Type B pancreatic cell (in vitro differentiated cells): ENCODE measurements around the gene CERS6. TPM values are rescaled to one million over a fixed set of nuclear protein-coding genes. Genes with fewer than 3 reads are reported as not detected.

Experiments
- DNase-seq: peaks from one replicate; pipeline ENCODE4 v3.0.0; 2021; ENCODE audit warnings: mixed read lengths; ENCODE audit not compliant: unreplicated experiment; ENCODE audit errors: extremely low spot score
- H3K27ac Mint-ChIP-seq: 2 replicates; pipeline ENCODE4 v1.8.0; 2021; ENCODE audit warnings: mild to moderate bottlenecking, mixed read lengths
- H3K27me3 Mint-ChIP-seq: 2 replicates; pipeline ENCODE4 v1.8.0; 2021; ENCODE audit warnings: mixed read lengths
- H3K36me3 Mint-ChIP-seq: 2 replicates; pipeline ENCODE4 v1.8.0; 2021; ENCODE audit warnings: mixed read lengths
- H3K4me1 Mint-ChIP-seq: one replicate; pipeline ENCODE4 v1.8.0; 2021; ENCODE audit warnings: mixed read lengths; ENCODE audit not compliant: unreplicated experiment
- H3K4me3 Mint-ChIP-seq: 2 replicates; pipeline ENCODE4 v1.8.0; 2021; ENCODE audit warnings: mild to moderate bottlenecking, mixed read lengths
- H3K9me3 Mint-ChIP-seq: 2 replicates; pipeline ENCODE4 v1.8.0; 2021; ENCODE audit warnings: mixed read lengths
- total RNA-seq: library from RNA; stranded (reverse); gene quantifications from 2 replicates; pipeline ENCODE4 v1.2.1, GENCODE V29; 2021; ENCODE audit warnings: low replicate concordance
- TF ChIP-seq, protein P1 (sequence below): fragments of 200-600 bp; sonication (generic); conservative IDR thresholded peaks from 2 replicates; pipeline ENCODE4 v1.5.0; 2021; ENCODE audit warnings: antibody characterized with exemption, mild to moderate bottlenecking

The CERS6 gene
- total RNA-seq, 1 donor from 2014 or later = 43.0 TPM

DNA sequence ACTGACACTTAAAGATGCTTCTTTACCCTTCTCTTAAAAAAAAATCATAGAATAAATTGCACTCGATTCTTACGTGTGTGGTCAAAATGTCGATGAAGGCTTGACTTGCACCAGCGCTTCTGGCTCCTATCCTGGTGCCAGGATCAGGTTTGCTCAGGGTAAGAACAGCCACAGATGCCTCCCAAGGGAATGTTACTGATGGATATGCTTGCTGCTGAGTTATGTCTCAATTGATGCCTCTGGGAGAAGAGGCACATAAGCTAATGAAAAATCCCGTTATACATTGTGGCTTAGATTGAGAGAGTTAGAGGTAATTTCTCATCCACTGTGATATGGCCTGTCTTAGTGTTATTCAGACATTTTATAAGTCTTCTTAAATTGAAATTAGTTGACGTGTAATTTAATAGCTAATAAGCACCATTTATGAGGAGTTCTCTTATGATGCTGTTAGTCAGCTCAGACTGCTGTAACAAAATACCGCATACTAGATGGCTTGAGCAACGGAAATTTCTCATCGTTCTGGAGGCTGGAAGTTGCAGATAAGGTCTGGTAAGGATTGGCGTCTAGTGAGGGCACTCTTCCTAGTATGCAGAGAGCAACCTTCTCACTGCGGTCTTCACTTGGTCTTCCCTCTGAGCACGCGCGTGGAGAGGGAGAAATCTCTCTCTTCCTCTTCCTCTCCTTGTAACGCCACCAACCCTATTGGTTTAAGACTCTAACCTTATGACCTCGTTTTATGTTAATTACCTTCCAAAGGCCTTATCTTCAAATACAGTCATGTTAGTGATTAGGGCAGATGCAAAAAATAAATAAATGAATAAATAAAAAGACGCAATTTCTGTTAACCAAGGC, 229.8 kb downstream of the CERS6 start:
- DNase-seq = no peak
- Mint-ChIP-seq H3K4me1 (peaks cover 37% of the 10 kb centered on the region), H3K4me3 (no peak overlapping the region), H3K27ac (no peak overlapping the region), H3K27me3 (no peaks in the 10 kb centered on the region), H3K36me3 (no peaks in the 10 kb centered on the region), H3K9me3 (no peaks in the 10 kb centered on the region)
- TF ChIP-seq, protein P1, sequence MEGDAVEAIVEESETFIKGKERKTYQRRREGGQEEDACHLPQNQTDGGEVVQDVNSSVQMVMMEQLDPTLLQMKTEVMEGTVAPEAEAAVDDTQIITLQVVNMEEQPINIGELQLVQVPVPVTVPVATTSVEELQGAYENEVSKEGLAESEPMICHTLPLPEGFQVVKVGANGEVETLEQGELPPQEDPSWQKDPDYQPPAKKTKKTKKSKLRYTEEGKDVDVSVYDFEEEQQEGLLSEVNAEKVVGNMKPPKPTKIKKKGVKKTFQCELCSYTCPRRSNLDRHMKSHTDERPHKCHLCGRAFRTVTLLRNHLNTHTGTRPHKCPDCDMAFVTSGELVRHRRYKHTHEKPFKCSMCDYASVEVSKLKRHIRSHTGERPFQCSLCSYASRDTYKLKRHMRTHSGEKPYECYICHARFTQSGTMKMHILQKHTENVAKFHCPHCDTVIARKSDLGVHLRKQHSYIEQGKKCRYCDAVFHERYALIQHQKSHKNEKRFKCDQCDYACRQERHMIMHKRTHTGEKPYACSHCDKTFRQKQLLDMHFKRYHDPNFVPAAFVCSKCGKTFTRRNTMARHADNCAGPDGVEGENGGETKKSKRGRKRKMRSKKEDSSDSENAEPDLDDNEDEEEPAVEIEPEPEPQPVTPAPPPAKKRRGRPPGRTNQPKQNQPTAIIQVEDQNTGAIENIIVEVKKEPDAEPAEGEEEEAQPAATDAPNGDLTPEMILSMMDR = no peak

DNA sequence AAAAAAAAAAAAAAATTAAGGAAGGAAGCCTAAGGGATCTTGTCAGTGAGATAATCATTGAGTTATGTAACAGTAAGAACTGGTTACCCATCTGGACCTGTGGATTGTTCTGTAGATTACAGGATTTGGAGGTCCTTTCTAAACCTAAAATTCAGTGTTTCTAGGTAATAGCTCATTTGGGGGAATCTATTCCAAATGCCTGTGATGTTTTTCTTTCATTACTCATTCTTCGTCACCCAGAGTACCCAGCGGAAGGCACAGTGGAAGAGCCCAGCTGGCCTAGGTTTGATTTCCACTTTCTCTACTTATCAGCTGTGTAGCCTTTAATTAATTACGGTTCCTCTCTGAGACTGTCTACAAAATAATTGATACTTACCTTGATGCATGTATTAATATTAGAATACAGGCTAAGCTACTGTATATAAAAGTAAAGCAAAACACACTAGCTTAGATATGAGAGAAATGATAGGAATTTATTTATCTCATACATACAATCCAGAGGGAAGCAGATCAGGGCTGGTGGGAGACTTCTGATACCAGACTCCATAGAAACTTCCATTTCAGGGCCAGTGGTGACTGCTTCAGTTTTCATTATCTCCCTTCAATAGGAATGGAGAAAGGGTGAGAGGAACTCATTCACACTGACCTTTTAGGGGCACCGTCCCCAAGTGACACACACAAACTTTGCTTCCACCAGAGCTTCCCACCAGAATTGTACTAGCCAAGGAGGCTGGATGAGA, 230.6 kb downstream of the CERS6 start:
- no peak overlapping the region for H3K27ac Mint-ChIP-seq

DNA sequence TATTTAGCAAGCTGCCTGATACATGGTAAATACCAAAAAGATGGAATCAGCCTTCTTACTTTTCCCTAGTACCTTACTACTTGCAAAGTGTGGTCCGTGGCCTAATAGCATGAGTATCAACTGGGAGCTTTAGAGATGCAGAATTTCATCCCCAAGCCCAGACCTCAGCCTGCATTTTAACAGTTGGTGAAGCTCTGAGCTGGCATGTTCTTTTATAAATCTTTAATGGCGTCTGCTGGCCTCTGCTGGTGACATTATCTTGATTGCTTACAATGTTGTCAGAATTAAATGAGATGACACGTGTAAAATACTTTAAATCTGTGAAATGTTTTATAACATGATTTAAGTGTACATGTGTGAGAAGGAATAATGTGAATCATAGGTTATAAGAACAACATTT, 231.2 kb downstream of the CERS6 start:
- no peak for DNase-seq
- Mint-ChIP-seq H3K9me3 (no peaks in the 10 kb centered on the region), H3K27ac (no peak overlapping the region), H3K4me3 (no peak overlapping the region), H3K27me3 (no peaks in the 10 kb centered on the region), H3K36me3 (peaks cover 11% of the 10 kb centered on the region), H3K4me1 (peaks cover 38% of the 10 kb centered on the region)
- TF ChIP-seq, protein P1 = peak; percentile 18

More for the DNA sequence above, 230.6 kb downstream of the CERS6 start:
- Mint-ChIP-seq H3K27me3 (no peaks in the 10 kb centered on the region), H3K4me3 (no peak overlapping the region), H3K36me3 (peaks cover 7% of the 10 kb centered on the region), H3K4me1 (peaks cover 42% of the 10 kb centered on the region), H3K9me3 (no peaks in the 10 kb centered on the region)
- TF ChIP-seq, protein P1 = no peak
- no peak for DNase-seq

DNA sequence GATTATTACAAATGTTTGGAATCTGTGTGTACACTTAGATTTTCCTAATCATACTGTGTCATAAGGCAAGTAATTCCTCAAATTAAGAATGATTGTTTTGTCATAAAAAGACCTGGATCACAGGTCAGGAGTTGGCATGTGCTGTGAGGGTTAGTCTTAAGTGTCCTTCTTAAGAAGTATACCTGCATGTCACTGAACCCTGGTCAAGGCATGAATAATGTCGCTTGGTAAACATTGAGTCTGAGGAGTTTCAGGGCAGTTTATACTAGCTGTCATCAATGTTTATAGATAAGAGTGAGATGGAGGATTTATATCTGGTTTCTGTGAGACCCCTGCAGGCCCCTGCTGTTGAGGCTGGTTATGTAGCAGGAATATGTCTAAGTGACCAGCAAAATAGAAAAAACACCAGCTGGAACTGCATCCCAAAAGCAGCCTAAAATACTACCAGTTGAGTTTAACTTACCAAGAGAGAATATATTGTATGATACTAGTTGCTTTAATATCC, 234.4 kb downstream of the CERS6 start:
- Mint-ChIP-seq H3K27ac (no peak overlapping the region), H3K9me3 (no peaks in the 10 kb centered on the region), H3K4me3 (no peak overlapping the region), H3K27me3 (no peaks in the 10 kb centered on the region), H3K36me3 (peaks cover 18% of the 10 kb centered on the region), H3K4me1 (peaks cover 40% of the 10 kb centered on the region)
- DNase-seq = no peak
- TF ChIP-seq, protein P1 = no peak

DNA sequence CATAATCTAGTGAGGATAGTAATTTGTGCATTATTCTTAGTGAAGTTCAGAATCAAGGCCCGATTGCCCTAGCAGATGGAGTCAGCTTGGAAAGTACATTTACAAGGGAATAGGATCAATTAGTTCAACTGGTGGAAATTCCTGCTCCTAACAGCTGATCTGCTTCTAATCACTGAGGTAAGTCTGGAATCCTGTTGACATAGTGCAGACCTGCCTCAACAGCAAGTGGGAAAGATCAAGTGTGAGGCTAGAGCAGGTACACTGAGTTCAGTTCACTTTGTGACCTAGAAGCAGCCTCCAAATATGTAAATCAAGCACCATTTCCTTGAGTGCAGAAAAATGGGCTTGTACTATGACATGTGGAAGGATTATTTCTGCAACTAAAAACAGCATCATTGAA, 235.1 kb downstream of the CERS6 start:
- Mint-ChIP-seq H3K4me3 (no peak overlapping the region), H3K27me3 (no peaks in the 10 kb centered on the region), H3K9me3 (no peaks in the 10 kb centered on the region), H3K36me3 (peaks cover 23% of the 10 kb centered on the region), H3K4me1 (peaks cover 35% of the 10 kb centered on the region), H3K27ac (peak overlapping the region; percentile 35)
- TF ChIP-seq, protein P1 = no peak
- no peak for DNase-seq
